Mesendoderm (in vitro differentiated cells): ENCODE data around the gene HSPA1B.
A peak's percentile ranks its signal among the peaks of the same experiment; 100 is the strongest.
"Not testable (repeated sequence)": the region's sequence is repeated elsewhere in the genome, so short reads cannot be mapped to it uniquely, and the experiment has no call there.

ENCODE experiments used
- DNase-seq: peaks from one replicate; pipeline ENCODE4 v3.0.0; 2013
- H2AK5ac ChIP-seq: 2 replicates; pipeline ENCODE4 v1.6.1; 2013; ENCODE audit warnings: low read length, inconsistent platforms
- H2BK120ac ChIP-seq: 2 replicates; pipeline ENCODE4 v1.6.1; 2013; ENCODE audit warnings: low read depth, mild to moderate bottlenecking, low read length, moderate library complexity, mixed read lengths
- H2BK15ac ChIP-seq: replicated peaks from 2 replicates; pipeline ENCODE4 v1.6.1; 2013; ENCODE audit warnings: low read depth, mild to moderate bottlenecking, moderate library complexity
- H2BK5ac ChIP-seq: 2 replicates; pipeline ENCODE4 v1.6.1; 2013; ENCODE audit warnings: low read length, inconsistent platforms
- H3K18ac ChIP-seq: 2 replicates; pipeline ENCODE4 v1.6.1; 2013; ENCODE audit warnings: mild to moderate bottlenecking, low read length, mixed read lengths
- H3K23ac ChIP-seq: one replicate; pipeline ENCODE4 v1.6.1; 2013; ENCODE audit warnings: low read length
- H3K27ac ChIP-seq: 2 replicates; pipeline ENCODE4 v1.5.1; 2013; ENCODE audit warnings: low read depth, mild to moderate bottlenecking, inconsistent platforms, low read length, moderate library complexity
- H3K27me3 ChIP-seq: 2 replicates; pipeline ENCODE4 v1.6.1; 2013; ENCODE audit warnings: low read length, control low read depth, mild to moderate bottlenecking, inconsistent platforms; ENCODE audit not compliant: insufficient read depth, poor library complexity
- H3K36me3 ChIP-seq: 2 replicates; pipeline ENCODE4 v1.6.1; 2013; ENCODE audit warnings: low read length, inconsistent platforms; ENCODE audit not compliant: control insufficient read depth, insufficient read depth
- H3K4ac ChIP-seq: one replicate; pipeline ENCODE4 v1.6.1; 2013; ENCODE audit warnings: low read depth, mild to moderate bottlenecking, low read length, moderate library complexity
- H3K4me1 ChIP-seq: 2 replicates; pipeline ENCODE4 v1.6.1; 2013; ENCODE audit warnings: low read depth, low read length, inconsistent platforms; ENCODE audit not compliant: control insufficient read depth
- H3K4me2 ChIP-seq: 2 replicates; pipeline ENCODE4 v1.6.1; 2013; ENCODE audit warnings: low read length
- H3K4me3 ChIP-seq: 2 replicates; pipeline ENCODE4 v1.5.1; 2013; ENCODE audit warnings: mild to moderate bottlenecking, low read length
- H3K56ac ChIP-seq: one replicate; pipeline ENCODE4 v1.6.1; 2013; ENCODE audit warnings: low read length
- H3K79me1 ChIP-seq: 2 replicates; pipeline ENCODE4 v1.6.1; 2013; ENCODE audit warnings: low read length, inconsistent platforms
- H3K79me2 ChIP-seq: 2 replicates; pipeline ENCODE4 v1.6.1; 2013; ENCODE audit warnings: mild to moderate bottlenecking, low read length; ENCODE audit not compliant: control insufficient read depth, insufficient read depth
- H3K9ac ChIP-seq: 2 replicates; pipeline ENCODE4 v1.6.1; 2013; ENCODE audit warnings: low read length, inconsistent platforms
- H4K5ac ChIP-seq: one replicate; pipeline ENCODE4 v1.6.1; 2013; ENCODE audit warnings: low read length
- H4K8ac ChIP-seq: one replicate; pipeline ENCODE4 v1.6.1; 2013; ENCODE audit warnings: low read depth, mild to moderate bottlenecking, control low read depth, low read length, moderate library complexity
- WGBS: extraction: QIAGEN DNeasy Blood & Tissue Kit; methylation state at CpG from one replicate; pipeline ENCODE4 v1.1.7; 2013; ENCODE audit warnings: low lambda C conversion rate, missing lambda C conversion rate; ENCODE audit not compliant: insufficient coverage; ENCODE audit errors: extremely low coverage; 5-methylcytosine and 5-hydroxymethylcytosine counted together

Gene HSPA1B

GRCh38 chr6:31814677-31815024 lies 12.9 kb upstream of the HSPA1B start:
- Histone ChIP-seq H3K4me2 (peak overlapping the region; percentile 35), H3K56ac (peak overlapping the region; percentile 86), H3K27ac (peak overlapping the region; percentile 100), H2BK120ac (peak overlapping the region; percentile 94), H3K27me3 (no peaks in the 10 kb centered on the region), H3K23ac (no peak overlapping the region), H3K4me1 (peaks cover 2% of the 10 kb centered on the region), H2BK15ac (peak overlapping the region; percentile 38), H3K9ac (peak overlapping the region; percentile 72), H4K8ac (peak overlapping the region; percentile 99), H4K5ac (no peak overlapping the region), H3K4me3 (peak overlapping the region; percentile 6), H3K4ac (peak overlapping the region; percentile 100), H2BK5ac (peak overlapping the region; percentile 44), H3K79me1 (peaks cover 3% of the 10 kb centered on the region), H3K18ac (peak overlapping the region; percentile 100), H2AK5ac (no peak overlapping the region), H3K79me2 (peaks cover 2% of the 10 kb centered on the region), H3K36me3 (no peaks in the 10 kb centered on the region)
- DNase-seq = peak; percentile 100
- no CpG with 5 or more reads among the region's 13 CpGs for WGBS

GRCh38 chr6:31815025-31815838 lies 12.3 kb upstream of the HSPA1B start, which contains the start of the genes HSPA1A and HSPA1L:
Gene HSPA1A, plus strand, starts transcription at chr6:31815543. Its CDS starts 214 bp downstream, at chr6:31815757.
Gene HSPA1L, minus strand, starts transcription at chr6:31815283. Its CDS starts 3,311 bp downstream, at chr6:31811972.
- Histone ChIP-seq H3K4me3 (peak within 1 kb of the TSS; percentile 84), H3K4me1 (peaks cover 2% of the 10 kb centered on the region), H4K8ac (peak within 1 kb of the TSS; percentile 99), H3K79me1 (peaks cover 4% of the 10 kb centered on the region), H3K4me2 (peak within 1 kb of the TSS; percentile 90), H3K27ac (peak within 1 kb of the TSS; percentile 100), H3K4ac (peak within 1 kb of the TSS; percentile 100), H3K18ac (peak within 1 kb of the TSS; percentile 100), H2BK15ac (peak within 1 kb of the TSS; percentile 38), H4K5ac (no peak within 1 kb of the TSS), H2BK5ac (peak within 1 kb of the TSS; percentile 44), H3K27me3 (no peaks in the 10 kb centered on the region), H2AK5ac (no peak within 1 kb of the TSS), H2BK120ac (peak within 1 kb of the TSS; percentile 94), H3K9ac (peak within 1 kb of the TSS; percentile 93), H3K23ac (peak within 1 kb of the TSS; percentile 98), H3K36me3 (no peaks in the 10 kb centered on the region), H3K79me2 (peaks cover 3% of the 10 kb centered on the region), H3K56ac (peak within 1 kb of the TSS; percentile 94)
- no CpG with 5 or more reads among the region's 56 CpGs for WGBS
- peak; percentile 99 for DNase-seq

GRCh38 chr6:31817133-31817928 lies 10.2 kb upstream of the HSPA1B start:
- DNase-seq, H3K4me1 ChIP-seq, H2BK15ac ChIP-seq, H3K18ac ChIP-seq, H3K27ac ChIP-seq, H2AK5ac ChIP-seq, H4K5ac ChIP-seq, H3K4ac ChIP-seq, H4K8ac ChIP-seq, H3K79me1 ChIP-seq, H3K36me3 ChIP-seq, H3K23ac ChIP-seq, H2BK5ac ChIP-seq, H3K4me3 ChIP-seq, H3K27me3 ChIP-seq, H2BK120ac ChIP-seq, H3K79me2 ChIP-seq: not testable (repeated sequence)
- peak overlapping the region; percentile 49 for H3K56ac ChIP-seq
- H3K4me2 ChIP-seq = peak overlapping the region; percentile 44
- WGBS = no CpG with 5 or more reads among the region's 37 CpGs
- peak overlapping the region; percentile 54 for H3K9ac ChIP-seq

GRCh38 chr6:31817929-31818511 lies 9.5 kb upstream of the HSPA1B start:
- H3K4me3 ChIP-seq, H2BK5ac ChIP-seq, H3K4ac ChIP-seq, H3K79me1 ChIP-seq, H4K5ac ChIP-seq, H3K79me2 ChIP-seq, H3K27ac ChIP-seq, H3K23ac ChIP-seq, H3K27me3 ChIP-seq, H2AK5ac ChIP-seq, H3K4me1 ChIP-seq, H3K18ac ChIP-seq, H2BK120ac ChIP-seq, H3K36me3 ChIP-seq, H2BK15ac ChIP-seq, H4K8ac ChIP-seq: not testable (repeated sequence)
- WGBS = no CpG with 5 or more reads among the region's 8 CpGs
- peak overlapping the region; percentile 56 for H3K56ac ChIP-seq
- peak overlapping the region; percentile 55 for H3K4me2 ChIP-seq
- peak overlapping the region; percentile 54 for H3K9ac ChIP-seq
- DNase-seq = peak; percentile 48

GRCh38 chr6:31819871-31820299 lies 7.7 kb upstream of the HSPA1B start:
- Histone ChIP-seq H3K23ac (peak overlapping the region; percentile 80), H3K4me3 (no peak overlapping the region), H3K18ac (no peak overlapping the region), H3K4me1 (no peaks in the 10 kb centered on the region), H3K79me1 (peaks cover 4% of the 10 kb centered on the region), H2BK120ac (no peak overlapping the region), H3K27ac (no peak overlapping the region), H3K79me2 (peaks cover 3% of the 10 kb centered on the region), H3K36me3 (no peaks in the 10 kb centered on the region), H3K27me3 (no peaks in the 10 kb centered on the region), H2BK15ac (no peak overlapping the region), H2AK5ac (no peak overlapping the region), H3K56ac (peak overlapping the region; percentile 49), H3K9ac (peak overlapping the region; percentile 29), H3K4ac (no peak overlapping the region), H2BK5ac (no peak overlapping the region), H4K5ac (no peak overlapping the region), H3K4me2 (no peak overlapping the region), H4K8ac (no peak overlapping the region)
- no peak for DNase-seq
